GM12801 (cell line): ENCODE measurements around the gene HOXB4.

Experiments used
- TF ChIP-seq, protein P1 (sequence below): IDR thresholded peaks from one replicate; pipeline ENCODE4 v1.5.1; 2011; ENCODE audit warnings: control low read depth; ENCODE audit not compliant: insufficient read length; ENCODE audit errors: extremely low read depth

HOXB4 gene

DNA sequence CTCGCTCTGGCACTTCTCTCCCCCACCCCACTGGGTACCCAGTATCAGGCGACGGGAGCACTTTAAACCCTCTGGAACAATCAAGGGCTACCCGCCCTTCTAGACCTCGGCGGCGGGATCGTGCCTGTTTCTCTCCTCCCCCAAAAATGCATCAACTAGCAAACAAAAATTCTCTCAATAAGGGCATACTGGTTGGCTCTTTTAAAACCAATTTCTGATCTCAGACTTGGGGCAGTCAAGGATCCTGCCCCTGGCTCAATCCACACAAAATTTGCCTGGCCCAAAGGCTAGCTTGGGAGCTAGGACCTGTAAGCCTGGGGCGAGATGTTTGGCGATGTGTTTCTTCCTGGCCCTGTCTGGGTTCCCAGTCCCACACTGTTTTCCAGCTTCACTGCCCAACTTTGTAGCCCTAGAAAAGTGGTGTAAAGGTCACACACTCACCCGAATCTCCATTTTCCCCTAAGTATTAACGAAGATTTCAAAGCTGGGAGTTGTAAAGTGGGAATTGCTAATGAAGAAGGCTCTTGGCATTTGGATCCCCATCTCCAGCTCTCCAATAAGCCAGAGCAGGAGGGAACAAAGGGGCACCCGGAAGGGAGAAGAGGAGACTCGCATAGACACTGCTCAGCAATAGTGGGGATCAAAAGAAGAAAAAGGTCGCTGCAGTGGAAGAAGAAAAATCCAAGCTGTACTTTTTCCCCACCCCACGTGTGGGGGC, 18.9 kb downstream of the HOXB4 start:
- TF ChIP-seq, protein P1, sequence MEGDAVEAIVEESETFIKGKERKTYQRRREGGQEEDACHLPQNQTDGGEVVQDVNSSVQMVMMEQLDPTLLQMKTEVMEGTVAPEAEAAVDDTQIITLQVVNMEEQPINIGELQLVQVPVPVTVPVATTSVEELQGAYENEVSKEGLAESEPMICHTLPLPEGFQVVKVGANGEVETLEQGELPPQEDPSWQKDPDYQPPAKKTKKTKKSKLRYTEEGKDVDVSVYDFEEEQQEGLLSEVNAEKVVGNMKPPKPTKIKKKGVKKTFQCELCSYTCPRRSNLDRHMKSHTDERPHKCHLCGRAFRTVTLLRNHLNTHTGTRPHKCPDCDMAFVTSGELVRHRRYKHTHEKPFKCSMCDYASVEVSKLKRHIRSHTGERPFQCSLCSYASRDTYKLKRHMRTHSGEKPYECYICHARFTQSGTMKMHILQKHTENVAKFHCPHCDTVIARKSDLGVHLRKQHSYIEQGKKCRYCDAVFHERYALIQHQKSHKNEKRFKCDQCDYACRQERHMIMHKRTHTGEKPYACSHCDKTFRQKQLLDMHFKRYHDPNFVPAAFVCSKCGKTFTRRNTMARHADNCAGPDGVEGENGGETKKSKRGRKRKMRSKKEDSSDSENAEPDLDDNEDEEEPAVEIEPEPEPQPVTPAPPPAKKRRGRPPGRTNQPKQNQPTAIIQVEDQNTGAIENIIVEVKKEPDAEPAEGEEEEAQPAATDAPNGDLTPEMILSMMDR = no peak

GRCh38 chr17:48558831-48559121, 19.4 kb downstream of the HOXB4 start:
- TF ChIP-seq, protein P1 = no peak

DNA sequence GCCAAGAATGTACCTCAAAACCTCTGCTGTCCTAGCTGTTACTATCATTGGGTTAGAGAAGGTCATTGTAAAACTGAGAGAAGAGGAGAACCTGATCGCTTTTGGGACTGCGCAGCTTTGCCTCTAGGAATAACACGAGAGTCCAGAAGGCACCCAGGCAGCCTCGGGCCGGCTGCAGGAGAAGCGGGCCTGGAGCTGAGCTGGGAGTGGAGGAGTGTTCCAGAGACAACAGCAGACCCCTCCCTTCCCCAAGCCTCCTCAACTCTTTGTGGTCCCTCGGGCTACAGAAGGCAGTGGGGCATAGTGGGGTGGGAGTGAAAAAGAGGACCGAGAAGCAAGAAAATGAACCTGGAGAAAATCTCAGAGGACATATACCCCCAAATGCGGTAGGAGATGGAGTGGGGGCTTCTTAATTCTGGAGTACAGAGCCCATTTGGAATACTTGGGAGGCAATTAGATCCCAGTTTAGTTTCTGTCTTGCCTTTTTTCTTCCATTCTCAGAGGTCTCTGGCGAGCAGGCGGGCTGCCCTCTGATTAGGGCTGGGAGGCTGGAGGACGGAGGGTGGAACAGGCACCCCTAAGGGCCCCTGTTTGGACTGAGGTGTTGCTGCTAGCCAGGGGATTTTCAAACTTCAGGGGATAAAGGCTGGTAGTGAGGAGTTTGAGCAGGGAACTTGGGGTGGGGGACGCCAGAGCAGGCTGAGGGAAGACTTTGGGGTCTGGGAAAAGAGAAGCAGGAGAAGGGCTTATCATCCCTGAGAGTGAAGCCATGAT, 19.9 kb downstream of the HOXB4 start:
- TF ChIP-seq, protein P1 = no peak

DNA sequence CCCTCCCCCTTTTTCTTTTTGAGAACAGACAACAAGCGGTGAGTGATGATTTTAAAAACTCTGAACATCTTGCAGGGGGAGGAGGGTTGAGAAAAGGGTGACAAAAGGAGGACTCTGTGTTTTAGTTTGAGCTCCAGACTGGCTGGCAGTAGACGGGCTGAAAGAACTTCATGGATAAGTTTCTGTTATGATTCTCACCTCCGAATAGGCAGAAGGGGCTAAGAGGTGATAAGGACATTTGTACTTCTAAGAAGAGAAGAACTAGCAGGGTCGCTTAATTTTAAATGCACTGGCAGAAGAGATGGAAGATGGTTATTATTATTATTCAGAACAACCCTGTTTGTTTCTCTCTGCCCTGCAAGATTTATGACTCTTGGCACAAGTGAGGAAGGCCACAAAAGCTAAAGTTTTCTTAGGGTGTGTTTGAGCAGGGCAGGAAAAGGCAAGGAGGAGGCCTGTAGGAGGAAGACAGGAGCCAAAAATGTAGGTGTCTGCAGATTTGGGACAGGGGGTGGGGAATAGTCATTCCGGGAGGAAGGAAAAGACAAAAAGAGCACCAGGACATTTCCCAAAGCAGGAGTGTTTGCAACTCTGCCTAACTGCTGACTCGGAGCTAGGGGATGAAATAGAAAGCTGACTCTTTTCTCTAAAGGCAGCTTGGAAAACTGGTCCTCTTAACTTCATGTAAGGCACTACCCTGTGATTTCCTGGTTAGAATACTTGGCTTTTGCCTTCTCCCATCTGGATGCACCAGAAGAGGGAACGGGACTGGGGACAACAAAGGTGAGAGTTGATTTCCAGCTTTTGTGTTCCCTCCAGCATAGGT, 21.4 kb downstream of the HOXB4 start:
- TF ChIP-seq, protein P1 = no peak

- TF ChIP-seq, protein P1 = no peak
Measured at GRCh38 chr17:48556229-48556575, 21.9 kb downstream of the HOXB4 start.

DNA sequence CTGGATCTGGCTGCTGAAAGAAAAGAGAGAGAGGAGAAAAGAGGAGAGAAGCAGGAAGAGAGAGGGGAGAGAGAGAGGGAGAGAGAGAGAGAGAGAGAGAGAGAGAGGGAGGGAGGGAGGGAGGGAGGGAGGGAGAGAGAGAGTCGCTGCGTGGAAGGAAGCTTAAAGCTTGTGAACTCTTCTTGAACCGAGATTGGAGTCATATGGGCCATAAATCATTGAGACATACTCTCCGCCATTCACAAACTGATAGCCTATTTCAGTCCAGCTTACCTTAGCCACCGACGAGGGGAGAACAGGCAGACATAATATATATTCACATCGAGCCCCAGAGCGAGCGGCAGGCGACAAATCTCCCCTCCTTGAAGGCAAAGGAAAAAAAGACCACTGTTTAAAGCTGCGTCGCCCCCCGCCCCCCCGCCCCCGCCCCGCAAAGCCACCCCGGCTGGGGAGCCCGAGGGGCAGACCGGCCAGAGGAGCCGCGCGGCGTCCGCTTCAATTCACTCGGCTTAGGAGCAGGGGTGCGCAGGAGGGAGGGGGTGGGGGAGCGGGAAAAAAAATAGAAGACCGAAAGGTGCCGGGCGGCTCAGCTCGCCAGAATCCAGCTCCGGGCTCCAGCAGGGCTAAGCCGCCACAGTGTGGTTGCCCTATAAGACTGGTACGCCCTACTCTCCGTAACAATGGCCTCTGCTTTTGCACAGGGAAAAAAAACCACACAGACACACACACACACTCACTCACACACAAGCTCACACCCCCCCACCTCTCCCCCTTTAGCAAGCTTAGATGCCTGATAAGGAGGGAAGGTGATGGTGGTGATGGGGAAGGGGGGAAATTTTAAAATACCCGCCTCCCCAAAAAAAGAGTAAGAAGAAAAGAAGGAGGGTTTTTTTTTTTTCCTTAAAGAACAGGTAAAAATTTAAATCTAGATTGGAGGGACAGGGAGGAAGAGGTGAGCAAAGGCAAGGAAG, 22.6 kb downstream of the HOXB4 start:
- TF ChIP-seq, protein P1 = no peak
